Esophagus muscularis mucosa (tissue), 4 donors: Measurements from ENCODE around the gene TFPI.
"Not testable (repeated sequence)": the region's sequence is repeated elsewhere in the genome, so short reads cannot be mapped to it uniquely, and the experiment has no call there.

Experiments used
- EP300 ChIP-seq: sonication (generic); formaldehyde crosslinking; IDR thresholded peaks from one replicate; pipeline ENCODE4 v1.6.1; 2017; ENCODE audit warnings: antibody characterized with exemption
- POLR2A ChIP-seq: fragments of 450-650 bp; IDR thresholded peaks from one replicate; pipeline ENCODE4 v1.6.1; 2017; ENCODE audit warnings: antibody characterized with exemption, moderate library complexity, mild to moderate bottlenecking, low read depth
- POLR2AphosphoS5 ChIP-seq, 2 donors: sonication (generic); formaldehyde crosslinking; IDR thresholded peaks; one replicate each; pipeline ENCODE4 v1.6.1; 2017; ENCODE audit warnings: antibody characterized with exemption in 2 of 2
- TF ChIP-seq, protein P1 (sequence below), 3 experiments: fragments of 200-600 bp in 2 of 3; fragments of 450-650 bp in 1 of 3; sonication (generic) in 2 of 3; IDR thresholded peaks; one replicate each; pipeline ENCODE4 v1.5.1; 2017 to 2019; ENCODE audit warnings: antibody characterized with exemption in 3 of 3, mild to moderate bottlenecking in 2 of 3, moderate library complexity in 1 of 3

DNA sequence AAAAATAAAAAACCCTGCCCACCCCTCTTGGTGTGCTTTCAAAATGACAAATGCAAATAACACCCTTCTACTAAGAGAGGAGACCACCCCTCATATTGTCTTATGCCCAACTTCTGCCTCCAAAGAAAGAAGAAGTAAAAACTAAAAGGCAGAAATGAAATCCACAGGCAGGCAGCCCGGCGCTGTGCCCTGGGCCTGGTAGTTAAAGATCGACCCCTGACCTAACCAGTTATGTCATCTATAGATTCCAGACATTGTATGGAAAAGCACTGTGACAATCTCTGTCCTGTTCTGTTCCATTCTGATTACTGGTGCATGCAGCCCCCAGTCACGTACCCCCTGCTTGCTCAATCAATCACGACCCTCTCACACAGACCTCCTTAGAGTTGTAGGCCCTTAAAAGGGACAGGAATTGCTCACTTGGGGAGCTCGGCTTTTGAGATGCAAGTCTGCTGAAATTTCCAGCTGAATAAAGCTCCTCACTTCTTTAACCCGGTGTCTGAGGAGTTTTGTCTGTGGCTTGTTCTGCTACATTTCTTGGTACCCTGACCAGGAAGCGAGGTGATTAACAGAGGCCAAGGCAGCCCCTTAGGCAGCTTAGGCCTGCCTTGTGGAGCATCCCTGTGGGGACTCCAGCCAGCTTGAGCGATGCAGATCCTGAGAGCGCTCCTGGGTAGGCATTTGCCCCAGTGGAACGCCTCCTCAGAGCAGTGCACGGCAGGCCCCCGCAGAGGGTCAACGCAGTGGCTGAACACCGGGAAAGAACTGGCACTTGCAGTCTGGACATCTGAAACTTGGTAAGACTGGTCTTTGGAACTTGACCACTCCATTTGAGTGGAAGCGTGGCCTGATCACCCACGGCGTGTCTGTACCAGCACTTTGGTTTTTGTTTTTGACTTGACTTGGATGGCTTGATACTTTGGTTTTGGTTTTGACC, 43.5 kb downstream of the TFPI start:
- TF ChIP-seq, protein P1, sequence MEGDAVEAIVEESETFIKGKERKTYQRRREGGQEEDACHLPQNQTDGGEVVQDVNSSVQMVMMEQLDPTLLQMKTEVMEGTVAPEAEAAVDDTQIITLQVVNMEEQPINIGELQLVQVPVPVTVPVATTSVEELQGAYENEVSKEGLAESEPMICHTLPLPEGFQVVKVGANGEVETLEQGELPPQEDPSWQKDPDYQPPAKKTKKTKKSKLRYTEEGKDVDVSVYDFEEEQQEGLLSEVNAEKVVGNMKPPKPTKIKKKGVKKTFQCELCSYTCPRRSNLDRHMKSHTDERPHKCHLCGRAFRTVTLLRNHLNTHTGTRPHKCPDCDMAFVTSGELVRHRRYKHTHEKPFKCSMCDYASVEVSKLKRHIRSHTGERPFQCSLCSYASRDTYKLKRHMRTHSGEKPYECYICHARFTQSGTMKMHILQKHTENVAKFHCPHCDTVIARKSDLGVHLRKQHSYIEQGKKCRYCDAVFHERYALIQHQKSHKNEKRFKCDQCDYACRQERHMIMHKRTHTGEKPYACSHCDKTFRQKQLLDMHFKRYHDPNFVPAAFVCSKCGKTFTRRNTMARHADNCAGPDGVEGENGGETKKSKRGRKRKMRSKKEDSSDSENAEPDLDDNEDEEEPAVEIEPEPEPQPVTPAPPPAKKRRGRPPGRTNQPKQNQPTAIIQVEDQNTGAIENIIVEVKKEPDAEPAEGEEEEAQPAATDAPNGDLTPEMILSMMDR (IDR thresholded peaks at IDR 0.05) = not testable (repeated sequence)
- TF ChIP-seq POLR2A; POLR2AphosphoS5 (IDR thresholded peaks at IDR 0.05); EP300: not testable (repeated sequence)
